WI38 (cell line): ENCODE results near the gene SEMG1.

Experiments used
- H3K4me3 ChIP-seq: 2 replicates; pipeline ENCODE4 v1.5.1; 2011; ENCODE audit warnings: low read depth, mild to moderate bottlenecking, control low read depth, low read length
- CTCF ChIP-seq: IDR thresholded peaks from 2 replicates; pipeline ENCODE4 v1.5.1; 2012; ENCODE audit warnings: low read depth, mild to moderate bottlenecking, control low read depth, low read length

The SEMG1 gene

GRCh38 chr20:45221076-45221475 is 14.2 kb downstream of the SEMG1 start, which contains the start of gene SEMG2:
Gene SEMG2 (plus strand): TSS chr20:45221373. CDS start chr20:45221390, 17 bp downstream.
- H3K4me3 ChIP-seq, result no peak within 1 kb of the TSS
- no peak for TF ChIP-seq CTCF

- no peak for TF ChIP-seq CTCF
Observed at GRCh38 chr20:45223136-45223535, 16.3 kb downstream of the SEMG1 start.

GRCh38 chr20:45226287-45226686 is 19.5 kb downstream of the SEMG1 start:
- TF ChIP-seq CTCF, result no peak

More at GRCh38 chr20:45223136-45223535, 16.3 kb downstream of the SEMG1 start:
- H3K4me3 ChIP-seq, result no peak overlapping the region

GRCh38 chr20:45229264-45230056 is 22.6 kb downstream of the SEMG1 start:
- TF ChIP-seq CTCF, result peak; percentile 28; the same call in 1 of the 2 replicates

More at GRCh38 chr20:45226287-45226686, 19.5 kb downstream of the SEMG1 start:
- no peak overlapping the region for H3K4me3 ChIP-seq

GRCh38 chr20:45230631-45231030 is 23.8 kb downstream of the SEMG1 start:
- no peak overlapping the region for H3K4me3 ChIP-seq
- no peak for TF ChIP-seq CTCF

More at GRCh38 chr20:45229264-45230056, 22.6 kb downstream of the SEMG1 start:
- H3K4me3 ChIP-seq, result no peak overlapping the region

GRCh38 chr20:45235995-45236394 is 29.2 kb downstream of the SEMG1 start:
- TF ChIP-seq CTCF, result peak; percentile 35; the same call in 1 of the 2 replicates
- H3K4me3 ChIP-seq, result no peak overlapping the region

GRCh38 chr20:45238139-45238538 is 31.3 kb downstream of the SEMG1 start:
- no peak for TF ChIP-seq CTCF
- H3K4me3 ChIP-seq, result no peak overlapping the region
